ENCODE data around the gene PCDH12. TPM values are rescaled to one million over a fixed set of nuclear protein-coding genes. Genes with fewer than 3 reads are reported as not detected.

PCDH12 gene
- total and polyA plus RNA-seq, 2 donors (not counting 1 experiment from before 2014, with no cell fraction given) = 0.01 TPM; not detected in 1

- intact Hi-C loops (cut with micrococcal nuclease) = no loop called here
- WGBS (ENCODE audit: insufficient coverage) = no CpG with 5 or more reads among the region's 3 CpGs
- Histone ChIP-seq H4K20me1 (ENCODE audit: control insufficient read depth, insufficient read depth, low read length, poor library complexity, severe bottlenecking) (no peaks in the 10 kb centered on the region), H3K4me1 (ENCODE audit: control insufficient read depth in 2 of 2, insufficient read depth in 2 of 2, low read length in 2 of 2) (peaks cover 0 to 6% of the 10 kb centered on the region in 2 donors), H3K36me3 (replicated peaks in 1 of 2; ENCODE audit: control extremely low read depth in 1 of 2, control insufficient read depth in 1 of 2, extremely low read depth in 1 of 2, insufficient read depth in 2 of 2, low read length in 1 of 2) (no peaks in the 10 kb centered on the region), H2AFZ (ENCODE audit: insufficient read depth, low read depth, low read length, poor library complexity, severe bottlenecking) (no peak overlapping the region), H3K9me3 (ENCODE audit: control extremely low read depth in 1 of 3, control insufficient read depth in 2 of 3, insufficient read depth in 1 of 3, low read length in 2 of 3) (no peaks in the 10 kb centered on the region), H3K4me3 (ENCODE audit: control extremely low read depth in 1 of 5, extremely low read depth in 1 of 5, insufficient read depth in 1 of 5, low read depth in 2 of 5, low read length in 4 of 5) (no peak overlapping the region), H3K9ac (ENCODE audit: low read length) (no peak overlapping the region), H3K27me3 (replicated peaks in 1 of 4; ENCODE audit: control extremely low read depth in 1 of 4, control insufficient read depth in 3 of 4, insufficient read depth in 4 of 4, low read length in 3 of 4) (no peaks in the 10 kb centered on the region), H3K27ac (ENCODE audit: low read length in 2 of 2) (no peak overlapping the region), H3K4me2 (replicated peaks; ENCODE audit: low read depth, low read length, poor library complexity, severe bottlenecking) (no peak overlapping the region), H3K79me2 (ENCODE audit: control insufficient read depth, insufficient read depth, low read length) (no peaks in the 10 kb centered on the region)
- CTCF ChIA-PET = interaction anchor here (1.0 to 1.2 kb wide), 2 partner anchors 10 to 14 kb away, joined by 4 to 10 read pairs; no protein-coding TSS in a partner anchor
- ATAC-seq (ENCODE audit: low read depth) (no peak), DNase-seq (no peak)
- POLR2A ChIA-PET = no interaction called here
- H3K4me1 Mint-ChIP-seq = peaks cover 12% of the 10 kb centered on the region
- no peak overlapping the region for H3K27ac Mint-ChIP-seq
- TF ChIP-seq, protein P1, sequence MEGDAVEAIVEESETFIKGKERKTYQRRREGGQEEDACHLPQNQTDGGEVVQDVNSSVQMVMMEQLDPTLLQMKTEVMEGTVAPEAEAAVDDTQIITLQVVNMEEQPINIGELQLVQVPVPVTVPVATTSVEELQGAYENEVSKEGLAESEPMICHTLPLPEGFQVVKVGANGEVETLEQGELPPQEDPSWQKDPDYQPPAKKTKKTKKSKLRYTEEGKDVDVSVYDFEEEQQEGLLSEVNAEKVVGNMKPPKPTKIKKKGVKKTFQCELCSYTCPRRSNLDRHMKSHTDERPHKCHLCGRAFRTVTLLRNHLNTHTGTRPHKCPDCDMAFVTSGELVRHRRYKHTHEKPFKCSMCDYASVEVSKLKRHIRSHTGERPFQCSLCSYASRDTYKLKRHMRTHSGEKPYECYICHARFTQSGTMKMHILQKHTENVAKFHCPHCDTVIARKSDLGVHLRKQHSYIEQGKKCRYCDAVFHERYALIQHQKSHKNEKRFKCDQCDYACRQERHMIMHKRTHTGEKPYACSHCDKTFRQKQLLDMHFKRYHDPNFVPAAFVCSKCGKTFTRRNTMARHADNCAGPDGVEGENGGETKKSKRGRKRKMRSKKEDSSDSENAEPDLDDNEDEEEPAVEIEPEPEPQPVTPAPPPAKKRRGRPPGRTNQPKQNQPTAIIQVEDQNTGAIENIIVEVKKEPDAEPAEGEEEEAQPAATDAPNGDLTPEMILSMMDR (IDR thresholded peaks at IDR 0.05) = no peak
- TF ChIP-seq EZH2 (IDR thresholded peaks at IDR 0.05; ENCODE audit: borderline replicate concordance, insufficient read depth, low read depth, low read length, poor library complexity, severe bottlenecking) = no peak
- no peaks in the 10 kb centered on the region for H3K27me3 Mint-ChIP-seq
- no peak overlapping the region for H3K4me3 Mint-ChIP-seq
- H3K9me3 Mint-ChIP-seq (ENCODE audit: insufficient read depth) = no peaks in the 10 kb centered on the region
Measured at GRCh38 chr5:141950207-141951005, 7.6 kb downstream of the PCDH12 start.

DNA sequence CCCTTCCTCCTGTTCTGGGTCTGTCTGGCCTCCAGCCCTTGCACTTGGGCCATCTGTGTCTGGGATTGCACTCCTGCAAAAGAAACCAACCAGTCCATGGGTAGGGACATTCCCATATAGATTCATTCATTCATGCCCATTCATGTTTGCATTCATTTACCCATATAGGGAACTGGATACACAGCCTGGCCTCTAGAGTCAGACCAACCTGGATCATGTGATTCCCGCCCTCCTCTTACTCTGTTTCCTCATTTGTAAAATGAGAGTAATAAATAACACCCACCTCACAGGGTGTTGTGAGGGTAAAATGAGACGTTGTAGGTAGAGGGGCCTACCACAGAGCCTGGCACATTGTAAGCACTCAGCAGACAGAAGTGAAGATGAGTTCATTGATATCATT is 8.5 kb downstream of the PCDH12 start:
- TF ChIP-seq, protein P1 (IDR thresholded peaks at IDR 0.05) = no peak
- TF ChIP-seq EZH2 (IDR thresholded peaks at IDR 0.05; ENCODE audit: borderline replicate concordance, insufficient read depth, low read depth, low read length, poor library complexity, severe bottlenecking) = no peak
- no peak overlapping the region for H3K4me2 ChIP-seq (replicated peaks; ENCODE audit: low read depth, low read length, poor library complexity, severe bottlenecking)
- no peak for DNase-seq
- no peaks in the 10 kb centered on the region for H4K20me1 ChIP-seq (ENCODE audit: control insufficient read depth, insufficient read depth, low read length, poor library complexity, severe bottlenecking)
- H2AFZ ChIP-seq (ENCODE audit: insufficient read depth, low read depth, low read length, poor library complexity, severe bottlenecking) = no peak overlapping the region
- no peak for ATAC-seq (ENCODE audit: low read depth)
- no peak overlapping the region for H3K27ac Mint-ChIP-seq
- intact Hi-C loops (cut with micrococcal nuclease) = no loop called here
- ChIA-PET POLR2A (interaction anchor here (0.7 kb wide), 1 partner anchor 1603 kb away, joined by 3 read pairs; the partner anchor contains the start of gene HBEGF), CTCF (interaction anchor here (1.5 kb wide), 1 partner anchor 11 kb away, joined by 4 read pairs; no protein-coding TSS in a partner anchor)
- no peaks in the 10 kb centered on the region for H3K27me3 Mint-ChIP-seq
- H3K27me3 ChIP-seq (replicated peaks in 1 of 4; ENCODE audit: control extremely low read depth in 1 of 4, control insufficient read depth in 3 of 4, insufficient read depth in 4 of 4, low read length in 3 of 4) = no peaks in the 10 kb centered on the region
- H3K27ac ChIP-seq (ENCODE audit: low read length in 2 of 2) = no peak overlapping the region
- 67% methylated on average over 1 of the region's 2 CpGs for WGBS (ENCODE audit: insufficient coverage)
- peaks cover 11% of the 10 kb centered on the region for H3K4me1 Mint-ChIP-seq
- no peak overlapping the region for H3K9ac ChIP-seq (ENCODE audit: low read length)
- H3K4me3 Mint-ChIP-seq = no peak overlapping the region
- peaks cover 0 to 6% of the 10 kb centered on the region in 2 donors for H3K4me1 ChIP-seq (ENCODE audit: control insufficient read depth in 2 of 2, insufficient read depth in 2 of 2, low read length in 2 of 2)
- no peaks in the 10 kb centered on the region for H3K9me3 ChIP-seq (ENCODE audit: control extremely low read depth in 1 of 3, control insufficient read depth in 2 of 3, insufficient read depth in 1 of 3, low read length in 2 of 3)
- H3K36me3 ChIP-seq (replicated peaks in 1 of 2; ENCODE audit: control extremely low read depth in 1 of 2, control insufficient read depth in 1 of 2, extremely low read depth in 1 of 2, insufficient read depth in 2 of 2, low read length in 1 of 2) = no peaks in the 10 kb centered on the region
- no peaks in the 10 kb centered on the region for H3K79me2 ChIP-seq (ENCODE audit: control insufficient read depth, insufficient read depth, low read length)
- H3K9me3 Mint-ChIP-seq (ENCODE audit: insufficient read depth) = no peaks in the 10 kb centered on the region
- H3K4me3 ChIP-seq (ENCODE audit: control extremely low read depth in 1 of 5, extremely low read depth in 1 of 5, insufficient read depth in 1 of 5, low read depth in 2 of 5, low read length in 4 of 5) = no peak overlapping the region
